Ishikawa (cell line): ENCODE measurements around the gene CSRP1.

Source experiments
- CEBPB ChIP-seq: IDR thresholded peaks from 2 replicates; pipeline ENCODE4 v1.6.1; 2012
- CREB1 ChIP-seq: IDR thresholded peaks from 2 replicates; pipeline ENCODE4 v1.6.1; 2012; ENCODE audit warnings: low read depth
- EP300 ChIP-seq: IDR thresholded peaks from 2 replicates; pipeline ENCODE4 v1.6.1; 2012; ENCODE audit warnings: borderline replicate concordance
- FOXM1 ChIP-seq: IDR thresholded peaks from 2 replicates; pipeline ENCODE4 v1.6.1; 2012; ENCODE audit warnings: low read depth, borderline replicate concordance
- RAD21 ChIP-seq: IDR thresholded peaks from 2 replicates; pipeline ENCODE4 v1.6.1; 2012; ENCODE audit warnings: low read depth
- REST ChIP-seq: IDR thresholded peaks from 2 replicates; pipeline ENCODE4 v1.6.1; 2012; ENCODE audit warnings: low read depth, mild to moderate bottlenecking
- TAF1 ChIP-seq: IDR thresholded peaks from 2 replicates; pipeline ENCODE4 v1.6.1; 2012; ENCODE audit warnings: low read depth, mild to moderate bottlenecking
- USF1 ChIP-seq: IDR thresholded peaks from 2 replicates; pipeline ENCODE4 v1.6.1; 2012
- YY1 ChIP-seq: IDR thresholded peaks from 2 replicates; pipeline ENCODE4 v1.6.1; 2012; ENCODE audit warnings: low read depth
- TF ChIP-seq, protein P1 (sequence below): IDR thresholded peaks from 2 replicates; pipeline ENCODE4 v1.6.1; 2012

DNA sequence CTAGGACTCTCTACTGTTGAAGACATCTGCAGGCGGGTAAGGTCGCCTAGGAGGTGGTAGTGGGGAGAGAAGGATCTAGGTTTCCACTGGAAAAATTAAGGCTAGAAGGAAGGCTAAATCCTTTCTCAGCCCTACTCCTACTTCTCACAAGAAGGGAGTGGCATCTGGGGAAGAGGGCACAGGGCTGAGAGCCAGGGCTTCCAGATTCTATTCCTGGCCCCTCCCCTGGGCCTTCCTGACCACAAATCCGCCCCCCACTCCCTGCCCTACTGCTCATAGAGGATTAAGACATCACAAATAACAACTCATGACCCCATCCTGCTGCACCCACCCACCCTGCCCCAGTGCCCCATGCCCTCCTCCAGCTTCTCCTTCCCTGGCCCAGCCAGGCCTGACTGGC, 40.4 kb downstream of the CSRP1 start:
- TF ChIP-seq RAD21: no peak
- no peak for TF ChIP-seq TAF1
- no peak for TF ChIP-seq CREB1
- TF ChIP-seq, protein P1, sequence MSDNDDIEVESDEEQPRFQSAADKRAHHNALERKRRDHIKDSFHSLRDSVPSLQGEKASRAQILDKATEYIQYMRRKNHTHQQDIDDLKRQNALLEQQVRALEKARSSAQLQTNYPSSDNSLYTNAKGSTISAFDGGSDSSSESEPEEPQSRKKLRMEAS: no peak
- TF ChIP-seq REST: no peak
- TF ChIP-seq YY1: no peak
- TF ChIP-seq USF1: no peak
- no peak for TF ChIP-seq CEBPB
- no peak for TF ChIP-seq FOXM1
- no peak for TF ChIP-seq EP300
